Fibroblast of villous mesenchyme (primary cell): Measurements from ENCODE around the gene SNX30. TPM values are rescaled to one million over a fixed set of nuclear protein-coding genes. Genes with fewer than 3 reads are reported as not detected.

Source experiments
- DNase-seq: peaks from one replicate; pipeline ENCODE4 v3.0.0-alpha.2; 2010; ENCODE audit warnings: low read depth
- H3K4me3 ChIP-seq: 2 replicates; pipeline ENCODE4 v1.5.1; 2011; ENCODE audit warnings: low read depth, mild to moderate bottlenecking, low read length
- CTCF ChIP-seq: IDR thresholded peaks from 2 replicates; pipeline ENCODE4 v1.5.1; 2012; ENCODE audit warnings: low read depth, mild to moderate bottlenecking, low read length; ENCODE audit not compliant: insufficient read depth
- total RNA-seq: library from RNA; depleted of rRNA; stranded (reverse); fragments of >200 nt; gene quantifications from 2 replicates; pipeline ENCODE4 v1.2.3, GENCODE V29; 2012

SNX30 gene
- total RNA-seq, 1 donor = 27.6 TPM

- H3K4me3 ChIP-seq = no peak overlapping the region
- no peak for DNase-seq
- no peak for TF ChIP-seq CTCF
Observed at GRCh38 chr9:112794731-112795130, 44.2 kb downstream of the SNX30 start.

DNA sequence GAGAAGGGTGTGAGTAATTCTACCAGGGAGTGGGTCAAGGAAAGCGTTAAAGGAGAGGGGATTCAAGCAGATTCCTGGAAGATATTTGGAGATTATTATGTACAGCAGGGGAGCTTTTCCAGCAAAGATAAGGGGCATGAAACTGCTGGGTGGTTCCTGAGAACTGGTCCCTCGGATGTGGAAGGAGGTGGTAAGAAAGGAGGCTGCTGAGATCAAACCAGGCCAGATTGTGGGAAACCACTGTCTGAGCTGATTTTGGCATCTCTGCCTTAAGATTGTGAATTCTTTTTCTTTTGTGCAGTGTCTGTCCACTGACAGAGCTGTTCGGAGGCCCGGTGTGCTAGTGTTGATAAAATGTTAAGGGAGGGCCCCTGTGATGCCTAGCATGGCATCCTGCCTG is 45.4 kb downstream of the SNX30 start:
- no peak for DNase-seq
- no peak overlapping the region for H3K4me3 ChIP-seq
- TF ChIP-seq CTCF = no peak

DNA sequence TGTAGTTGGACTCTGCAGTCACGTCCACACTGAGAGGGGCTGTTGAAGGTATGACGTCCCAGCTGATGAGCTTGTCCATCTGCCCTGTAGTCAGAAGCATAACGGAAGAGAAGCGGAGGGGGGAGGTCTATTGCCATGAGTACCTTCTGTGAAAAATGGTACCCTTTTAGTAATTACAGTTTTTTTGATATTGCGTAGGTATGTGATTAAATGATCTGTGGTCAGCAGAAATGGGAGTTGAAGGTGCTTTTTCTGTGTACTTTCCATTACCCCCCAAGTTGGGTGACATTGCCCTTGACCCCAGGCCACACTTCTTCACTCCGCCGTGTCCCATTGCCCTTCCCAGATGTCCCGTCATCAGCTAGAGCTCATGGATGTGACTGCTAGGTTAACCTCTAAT is 45.9 kb downstream of the SNX30 start:
- no peak for DNase-seq
- no peak for TF ChIP-seq CTCF
- H3K4me3 ChIP-seq = no peak overlapping the region

- TF ChIP-seq CTCF = no peak
- H3K4me3 ChIP-seq = no peak overlapping the region
- no peak for DNase-seq
Observed at GRCh38 chr9:112809351-112809848, 58.8 kb downstream of the SNX30 start.

DNA sequence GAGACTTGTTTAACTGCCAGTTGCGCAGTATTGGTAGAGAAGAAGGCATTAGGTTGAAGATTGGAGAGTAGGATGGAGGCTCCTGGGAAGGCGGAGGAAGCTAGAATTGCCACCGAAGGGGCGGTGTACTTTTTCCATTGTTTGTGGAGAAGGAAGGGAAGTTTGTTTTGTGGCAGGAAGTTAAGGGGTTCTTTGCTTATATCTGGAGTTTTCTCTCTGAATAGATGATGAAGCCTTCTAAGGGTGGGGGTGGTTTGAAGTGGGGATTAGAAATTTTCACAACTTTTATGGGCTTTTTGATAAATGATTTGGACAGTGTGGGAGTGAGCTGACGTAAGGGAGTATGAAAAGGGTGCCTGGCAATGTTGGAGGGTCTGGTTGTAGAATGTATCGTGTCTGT is 59.3 kb downstream of the SNX30 start:
- H3K4me3 ChIP-seq = no peak overlapping the region
- DNase-seq = no peak
- no peak for TF ChIP-seq CTCF

- no peak for DNase-seq
- no peak overlapping the region for H3K4me3 ChIP-seq
- no peak for TF ChIP-seq CTCF
Observed at GRCh38 chr9:112810696-112811490, 60.3 kb downstream of the SNX30 start.

GRCh38 chr9:112811518-112811917 is 61.0 kb downstream of the SNX30 start:
- H3K4me3 ChIP-seq = no peak overlapping the region
- DNase-seq = no peak

More at GRCh38 chr9:112811518-112811917, 61.0 kb downstream of the SNX30 start:
- TF ChIP-seq CTCF = no peak
